HEK293T (cell line): ENCODE results near the gene PSMD7.
A peak's percentile ranks its signal among the peaks of the same experiment; 100 is the strongest.

Source experiments
- CTCF ChIA-PET: fragments of 350-600 bp; formaldehyde crosslinking; extraction: SDS; loops from one replicate; lab custom pipeline; 2021; ENCODE audit warnings: antibody characterized with exemption, inconsistent platforms; lab: Yijun Ruan, JAX
- POLR2A ChIA-PET: fragments of 350-600 bp; formaldehyde crosslinking; extraction: SDS; loops from one replicate; lab custom pipeline; 2020; ENCODE audit warnings: antibody characterized with exemption, inconsistent platforms; lab: Yijun Ruan, JAX
- DNase-seq: peaks from one replicate; pipeline ENCODE4 v3.0.0; 2012; ENCODE audit warnings: mixed read lengths; ENCODE audit errors: extremely low spot score
- ARNT ChIP-seq: fragments of 450-650 bp; IDR thresholded peaks from 2 replicates; pipeline ENCODE4 v1.6.1; 2017; ENCODE audit warnings: mild to moderate bottlenecking
- BHLHE40 ChIP-seq: fragments of 450-650 bp; IDR thresholded peaks from 2 replicates; pipeline ENCODE4 v1.6.1; 2016; ENCODE audit warnings: mild to moderate bottlenecking, moderate library complexity, borderline replicate concordance
- CTBP1 ChIP-seq: fragments of 450-650 bp; IDR thresholded peaks from 2 replicates; pipeline ENCODE4 v1.6.1; 2016; ENCODE audit warnings: borderline replicate concordance
- ELF4 ChIP-seq: fragments of 450-650 bp; IDR thresholded peaks from 2 replicates; pipeline ENCODE4 v1.6.1; 2017; ENCODE audit warnings: antibody characterized with exemption
- FOXA1 ChIP-seq: fragments of 450-650 bp; IDR thresholded peaks from 2 replicates; pipeline ENCODE4 v1.6.1; 2016; ENCODE audit warnings: mild to moderate bottlenecking
- FOXK2 ChIP-seq: fragments of 450-650 bp; IDR thresholded peaks from 2 replicates; pipeline ENCODE4 v1.6.1; 2016; ENCODE audit warnings: mild to moderate bottlenecking
- FOXM1 ChIP-seq: fragments of 450-650 bp; IDR thresholded peaks from 2 replicates; pipeline ENCODE4 v1.6.1; 2017; ENCODE audit warnings: mild to moderate bottlenecking, borderline replicate concordance
- HDGF ChIP-seq: fragments of 450-650 bp; IDR thresholded peaks from 2 replicates; pipeline ENCODE4 v1.6.1; 2017; ENCODE audit warnings: antibody characterized with exemption, borderline replicate concordance
- L3MBTL2 ChIP-seq: fragments of 450-650 bp; conservative IDR thresholded peaks from 2 replicates; pipeline ENCODE4 v1.6.1; 2016; ENCODE audit warnings: mild to moderate bottlenecking
- LEF1 ChIP-seq: fragments of 450-650 bp; IDR thresholded peaks from 2 replicates; pipeline ENCODE4 v1.6.1; 2017; ENCODE audit warnings: mild to moderate bottlenecking, borderline replicate concordance
- NFRKB ChIP-seq: fragments of 450-650 bp; IDR thresholded peaks from 2 replicates; pipeline ENCODE4 v1.6.1; 2016; ENCODE audit warnings: mild to moderate bottlenecking, moderate library complexity
- SP1 ChIP-seq: fragments of 450-650 bp; IDR thresholded peaks from 2 replicates; pipeline ENCODE4 v1.6.1; 2017
- SUZ12 ChIP-seq: fragments of 450-650 bp; IDR thresholded peaks from 2 replicates; pipeline ENCODE4 v1.6.1; 2016; ENCODE audit warnings: mild to moderate bottlenecking
- TARDBP ChIP-seq: fragments of 450-650 bp; IDR thresholded peaks from 2 replicates; pipeline ENCODE4 v1.6.1; 2016
- ZNF384 ChIP-seq: fragments of 450-650 bp; IDR thresholded peaks from 2 replicates; pipeline ENCODE4 v1.6.1; 2016
- TF ChIP-seq, protein P1 (sequence below): fragments of 450-650 bp; IDR thresholded peaks from 2 replicates; pipeline ENCODE4 v1.6.1; 2016

Gene PSMD7

DNA sequence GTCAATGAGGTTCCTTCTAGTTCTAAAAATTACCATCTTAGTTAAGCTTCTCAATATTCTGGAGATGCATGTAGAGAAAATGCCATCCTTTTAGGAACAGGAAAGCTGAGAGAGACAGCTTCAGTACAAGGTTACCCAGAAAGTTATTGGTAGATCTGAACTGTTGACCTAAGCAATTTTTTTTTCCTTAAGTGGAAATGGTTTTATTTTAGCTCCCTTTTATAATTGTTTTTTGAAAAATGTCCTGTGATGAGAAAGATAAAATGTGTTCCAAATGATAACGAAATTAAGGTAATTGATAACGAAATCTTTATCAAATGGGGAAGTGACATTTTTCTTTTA lies 8.2 kb downstream of the PSMD7 start:
- TF ChIP-seq, protein P1, sequence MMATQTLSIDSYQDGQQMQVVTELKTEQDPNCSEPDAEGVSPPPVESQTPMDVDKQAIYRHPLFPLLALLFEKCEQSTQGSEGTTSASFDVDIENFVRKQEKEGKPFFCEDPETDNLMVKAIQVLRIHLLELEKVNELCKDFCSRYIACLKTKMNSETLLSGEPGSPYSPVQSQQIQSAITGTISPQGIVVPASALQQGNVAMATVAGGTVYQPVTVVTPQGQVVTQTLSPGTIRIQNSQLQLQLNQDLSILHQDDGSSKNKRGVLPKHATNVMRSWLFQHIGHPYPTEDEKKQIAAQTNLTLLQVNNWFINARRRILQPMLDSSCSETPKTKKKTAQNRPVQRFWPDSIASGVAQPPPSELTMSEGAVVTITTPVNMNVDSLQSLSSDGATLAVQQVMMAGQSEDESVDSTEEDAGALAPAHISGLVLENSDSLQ = no peak
- POLR2A ChIA-PET = interaction anchor here (0.5 to 0.7 kb wide), 2 partner anchors 8 to 41 kb away, joined by 3 read pairs; partner anchors contain the start of gene PSMD7
- CTCF ChIA-PET = interaction anchor here (1.0 to 1.1 kb wide), 2 partner anchors 13 to 28 kb away, joined by 3 to 5 read pairs; no protein-coding TSS in a partner anchor

DNA sequence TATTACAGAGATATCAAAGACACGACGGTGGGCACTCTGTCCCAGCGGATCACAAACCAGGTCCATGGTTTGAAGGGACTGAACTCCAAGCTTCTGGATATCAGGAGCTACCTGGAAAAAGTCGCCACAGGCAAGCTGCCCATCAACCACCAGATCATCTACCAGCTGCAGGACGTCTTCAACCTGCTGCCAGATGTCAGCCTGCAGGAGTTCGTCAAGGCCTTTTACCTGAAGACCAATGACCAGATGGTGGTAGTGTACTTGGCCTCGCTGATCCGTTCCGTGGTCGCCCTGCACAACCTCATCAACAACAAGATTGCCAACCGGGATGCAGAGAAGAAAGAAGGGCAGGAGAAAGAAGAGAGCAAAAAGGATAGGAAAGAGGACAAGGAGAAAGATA lies 8.7 kb downstream of the PSMD7 start:
- ChIA-PET CTCF (interaction anchor here (1.0 kb wide), 1 partner anchor 29 kb away, joined by 3 read pairs; no protein-coding TSS in a partner anchor), POLR2A (interaction anchor here (0.5 to 0.7 kb wide), 2 partner anchors 9 to 41 kb away, joined by 3 read pairs; partner anchors contain the start of gene PSMD7)
- TF ChIP-seq ELF4 = no peak
- DNase-seq = no peak

More for the DNA sequence above, 8.2 kb downstream of the PSMD7 start:
- DNase-seq = no peak

DNA sequence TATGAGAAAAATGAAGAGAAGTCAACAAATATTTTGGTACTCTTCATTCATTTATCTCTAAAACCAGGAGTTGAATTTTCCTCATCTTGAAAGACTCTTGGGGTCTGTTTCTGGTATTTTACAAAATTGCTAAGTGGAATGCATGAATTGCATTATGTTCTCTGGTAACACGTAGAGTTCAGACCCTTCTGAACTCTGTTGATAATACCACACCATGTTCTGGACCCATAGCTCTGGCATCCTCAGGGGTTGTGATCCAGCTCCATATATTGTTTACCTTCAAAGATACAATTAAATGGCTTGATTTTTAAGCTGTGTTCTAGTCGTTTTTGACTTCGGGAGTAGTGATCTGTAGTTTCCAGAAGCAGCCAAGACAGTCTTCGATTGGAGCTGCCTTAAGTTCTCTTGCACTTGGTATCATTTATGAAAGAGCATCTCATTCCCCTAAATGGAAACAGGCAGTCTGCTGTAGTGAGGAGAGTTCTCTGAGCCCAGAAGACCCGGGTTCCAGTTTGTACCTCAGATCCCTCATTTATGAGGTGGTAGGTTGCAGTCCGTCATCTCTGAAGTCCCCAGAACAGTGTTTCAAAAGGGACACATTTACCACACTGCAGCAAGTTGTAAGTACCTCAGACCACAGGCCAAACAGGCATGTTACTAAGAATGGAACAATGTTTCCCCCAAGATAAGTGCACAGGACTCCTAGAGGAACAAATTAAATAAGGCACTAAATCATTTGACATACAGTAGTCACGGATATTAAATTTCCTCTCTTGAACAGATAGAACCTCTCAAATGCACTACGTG lies 9.6 kb downstream of the PSMD7 start:
- DNase-seq = no peak
- ChIA-PET POLR2A (no interaction called here), CTCF (no interaction called here)
- no peak for TF ChIP-seq LEF1
- no peak for TF ChIP-seq FOXM1
- no peak for TF ChIP-seq L3MBTL2
- no peak for TF ChIP-seq CTBP1
- no peak for TF ChIP-seq SUZ12
- TF ChIP-seq FOXA1 = no peak
- TF ChIP-seq FOXK2 = no peak
- TF ChIP-seq ZNF384 = no peak
- TF ChIP-seq ARNT = no peak
- TF ChIP-seq HDGF = no peak

DNA sequence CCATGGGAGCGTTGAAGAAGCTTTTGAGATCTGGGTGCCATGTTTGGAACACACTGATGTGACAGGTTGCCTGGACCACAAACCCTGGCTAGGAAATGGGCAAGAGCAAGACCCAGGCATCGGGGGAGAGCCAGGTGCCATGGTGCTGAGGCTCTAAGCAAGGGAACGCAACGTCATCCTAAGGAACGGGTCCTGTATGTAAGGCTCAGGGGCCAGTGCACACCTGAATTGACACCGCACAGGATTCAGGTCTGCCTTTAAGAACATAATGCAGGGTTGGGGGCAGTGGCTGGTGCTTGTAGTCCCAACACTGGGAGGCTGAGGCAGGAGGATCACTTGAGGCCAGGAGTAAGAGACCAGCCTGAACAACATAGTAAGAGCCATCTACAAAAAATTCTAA lies 10.8 kb downstream of the PSMD7 start:
- ChIA-PET POLR2A (no interaction called here), CTCF (no interaction called here)
- no peak for TF ChIP-seq CTBP1
- TF ChIP-seq ARNT = no peak
- TF ChIP-seq, protein P1 = no peak
- no peak for TF ChIP-seq FOXA1
- TF ChIP-seq ZNF384 = no peak
- TF ChIP-seq TARDBP = no peak
- TF ChIP-seq FOXK2 = no peak
- no peak for TF ChIP-seq LEF1
- no peak for TF ChIP-seq NFRKB
- TF ChIP-seq ELF4 = no peak
- no peak for TF ChIP-seq BHLHE40
- no peak for DNase-seq

- DNase-seq = peak; percentile 64
- POLR2A ChIA-PET = interaction anchor here (1.0 kb wide), 1 partner anchor 13 kb away, joined by 5 read pairs; no protein-coding TSS in a partner anchor
- TF ChIP-seq ZNF384 = no peak
- TF ChIP-seq FOXA1 = no peak
- no peak for TF ChIP-seq SUZ12
- TF ChIP-seq SP1 = no peak
- TF ChIP-seq NFRKB = no peak
- TF ChIP-seq, protein P1 = no peak
- no peak for TF ChIP-seq LEF1
- CTCF ChIA-PET = interaction anchor here (0.6 to 1.3 kb wide), 6 partner anchors 9 to 1052 kb away, joined by 3 to 5 read pairs (median 4); no protein-coding TSS in a partner anchor
Measured at GRCh38 chr16:74309789-74310781, 13.5 kb downstream of the PSMD7 start.

GRCh38 chr16:74315059-74315458 lies 18.4 kb downstream of the PSMD7 start:
- no peak for DNase-seq
- ChIA-PET CTCF (interaction anchor here (0.7 kb wide), 1 partner anchor 1393 kb away, joined by 3 read pairs; no protein-coding TSS in a partner anchor), POLR2A (no interaction called here)
- TF ChIP-seq SP1 (no peak), CTBP1 (no peak), BHLHE40 (no peak), LEF1 (no peak), TARDBP (no peak), NFRKB (no peak)
